HCT116 (cell line): ENCODE data around the gene KCNAB2. TPM values are rescaled to one million over a fixed set of nuclear protein-coding genes. Genes with fewer than 3 reads are reported as not detected.

ENCODE experiments used
- ATAC-seq: fragments of 200-7000 bp; cut with Tn5 transposase; 2 replicates; pipeline ENCODE4 v1.9.1; 2020; ENCODE audit warnings: mild to moderate bottlenecking, moderate library complexity
- BruUV-seq: library from RNA; stranded (reverse); fragments of 400-500 nt; replicated peaks from 2 replicates; lab custom pipeline; 2021; lab: Mats Ljungman, UMichigan
- CTCF ChIA-PET: fragments of 300-600 bp; sonication (Branson Sonifier 250); formaldehyde crosslinking; loops from one replicate; lab custom pipeline; 2021; ENCODE audit warnings: antibody characterized with exemption; lab: Charles Lee
- POLR2A ChIA-PET: fragments of 300-600, 350-600 bp; sonication (Branson Sonifier 250); formaldehyde crosslinking; loops from one replicate; lab custom pipeline; 2021; ENCODE audit warnings: antibody characterized with exemption; lab: Charles Lee
- RAD21 ChIA-PET, 2 experiments: fragments of 300-600 bp; sonication (Branson Sonifier 250); formaldehyde crosslinking; loops; one replicate each; lab custom pipeline; 2023; ENCODE audit warnings: low total read pairs in 2 of 2; ENCODE audit not compliant: uncharacterized antibody in 2 of 2, unreplicated experiment in 2 of 2, low non-redundant PET in 1 of 2; lab: Charles Lee
- DNase-seq: peaks from one replicate; pipeline ENCODE4 v3.0.0-alpha.2; 2010; ENCODE audit warnings: low read depth, low spot score
- H2AFZ ChIP-seq: fragments of 200-600 bp; shearing (Covaris generic), sonication (generic); 2 replicates; pipeline ENCODE4 v1.6.1; 2017; ENCODE audit warnings: low read depth, mixed run types, mixed read lengths, antibody characterized with exemption, low read length; ENCODE audit not compliant: poor library complexity, severe bottlenecking
- H3K27ac ChIP-seq: 2 replicates; pipeline ENCODE4 v1.5.1; 2012; ENCODE audit warnings: low read depth, low read length
- H3K27me3 ChIP-seq: fragments of 200-600 bp; sonication (generic); 2 replicates; pipeline ENCODE4 v1.6.1; 2016; ENCODE audit warnings: mixed run types, low read length, mixed read lengths; ENCODE audit not compliant: insufficient read depth
- H3K36me3 ChIP-seq, 2 experiments: fragments of 200-500 bp in 1 of 2; fragments of 200-600 bp in 1 of 2; sonication (Bioruptor generic) in 1 of 2; sonication (generic) in 1 of 2; 2 replicates each; pipeline versions ENCODE4 v1.5.1 to v1.6.1; 2014 to 2016; ENCODE audit warnings: low read length in 2 of 2, inconsistent platforms in 1 of 2, mixed read lengths in 1 of 2, mixed run types in 1 of 2; ENCODE audit not compliant: insufficient read depth in 2 of 2, control insufficient read depth in 1 of 2
- H3K4me1 ChIP-seq, 2 experiments: fragments of 200-600 bp in 1 of 2; sonication (generic) in 1 of 2; 2 replicates each; pipeline versions ENCODE4 v1.5.1 to v1.6.1; 2012 to 2017; ENCODE audit warnings: low read length in 2 of 2, inconsistent platforms in 1 of 2, mild to moderate bottlenecking in 1 of 2, mixed read lengths in 1 of 2, mixed run types in 1 of 2, moderate library complexity in 1 of 2; ENCODE audit not compliant: insufficient read depth in 2 of 2, control insufficient read depth in 1 of 2
- H3K4me2 ChIP-seq: fragments of 200-600 bp; sonication (generic); 2 replicates; pipeline ENCODE4 v1.6.1; 2017; ENCODE audit warnings: mixed run types, low read length, mixed read lengths
- H3K4me3 ChIP-seq, 2 experiments: fragments of 200-600 bp in 1 of 2; sonication (generic) in 1 of 2; replicated peaks in 1 of 2; 2 replicates each; pipeline ENCODE4 v1.5.1; 2011 to 2016; ENCODE audit warnings: low read length in 2 of 2, control low read depth in 1 of 2, low read depth in 1 of 2, mild to moderate bottlenecking in 1 of 2, mixed read lengths in 1 of 2, mixed run types in 1 of 2
- H3K79me2 ChIP-seq: fragments of 200-600 bp; sonication (generic); 2 replicates; pipeline ENCODE4 v1.6.1; 2017; ENCODE audit warnings: mild to moderate bottlenecking, mixed run types, low read length, moderate library complexity, mixed read lengths; ENCODE audit not compliant: insufficient read depth
- H3K9ac ChIP-seq: fragments of 200-600 bp; sonication (generic); 2 replicates; pipeline ENCODE4 v1.6.1; 2016; ENCODE audit warnings: low read length, mixed read lengths
- H3K9me2 ChIP-seq: fragments of 200-600 bp; sonication (generic), shearing (Covaris generic); 2 replicates; pipeline ENCODE4 v1.6.1; 2017; ENCODE audit warnings: mixed run types, mild to moderate bottlenecking, moderate library complexity; ENCODE audit not compliant: insufficient read depth
- H3K9me3 ChIP-seq, 2 experiments: fragments of 200-500 bp in 1 of 2; fragments of 200-600 bp in 1 of 2; sonication (Bioruptor generic) in 1 of 2; sonication (generic) in 1 of 2; 2 replicates each; pipeline ENCODE4 v1.6.1; 2014 to 2017; ENCODE audit warnings: low read length in 2 of 2, mixed read lengths in 2 of 2, inconsistent platforms in 1 of 2, low read depth in 1 of 2, mild to moderate bottlenecking in 1 of 2, mixed run types in 1 of 2, moderate library complexity in 1 of 2; ENCODE audit not compliant: control insufficient read depth in 1 of 2, insufficient read depth in 1 of 2
- H4K20me1 ChIP-seq: fragments of 200-600 bp; sonication (generic), shearing (Covaris generic); 2 replicates; pipeline ENCODE4 v1.6.1; 2017; ENCODE audit warnings: mixed run types, mild to moderate bottlenecking, moderate library complexity; ENCODE audit not compliant: insufficient read depth
- ATF3 ChIP-seq: IDR thresholded peaks from 2 replicates; pipeline ENCODE4 v1.6.1; 2012
- CTCF ChIP-seq, 3 experiments: fragments of 200-600 bp in 1 of 3; sonication (generic) in 1 of 3; IDR thresholded peaks in 2 of 3; conservative IDR thresholded peaks in 1 of 3; 2 replicates each; pipeline ENCODE4 v1.5.1; 2012 to 2017; ENCODE audit warnings: low read depth in 2 of 3, low read length in 2 of 3, antibody characterized with exemption in 1 of 3, borderline replicate concordance in 1 of 3, control low read depth in 1 of 3, mild to moderate bottlenecking in 1 of 3, mixed read lengths in 1 of 3, mixed run types in 1 of 3, moderate library complexity in 1 of 3; ENCODE audit not compliant: insufficient read depth in 1 of 3
- POLR2A ChIP-seq: IDR thresholded peaks from 2 replicates; pipeline ENCODE4 v1.7.0; 2011; ENCODE audit warnings: borderline replicate concordance; ENCODE audit not compliant: insufficient read depth, insufficient read length; ENCODE audit errors: extremely low read depth
- RAD21 ChIP-seq: IDR thresholded peaks from 2 replicates; pipeline ENCODE4 v1.6.1; 2012; ENCODE audit warnings: low read depth, mild to moderate bottlenecking
- SIN3A ChIP-seq: IDR thresholded peaks from 2 replicates; pipeline ENCODE4 v1.6.1; 2012; ENCODE audit warnings: low read depth
- SP1 ChIP-seq: IDR thresholded peaks from 2 replicates; pipeline ENCODE4 v1.6.1; 2012; ENCODE audit warnings: low read depth
- SRF ChIP-seq: IDR thresholded peaks from 2 replicates; pipeline ENCODE4 v1.6.1; 2012; ENCODE audit warnings: low read depth
- TCF7L2 ChIP-seq: IDR thresholded peaks from 2 replicates; pipeline ENCODE4 v1.7.0; 2011; ENCODE audit warnings: borderline replicate concordance, inconsistent platforms; ENCODE audit not compliant: insufficient read depth, insufficient read length; ENCODE audit errors: extremely low read depth
- ZFX ChIP-seq: fragments of 450-650 bp; IDR thresholded peaks from 2 replicates; pipeline ENCODE4 v1.6.1; 2017
- intact Hi-C: fragments of 100-400 bp; cut with micrococcal nuclease; formaldehyde crosslinking; loops from 2 replicates; pipeline ENCODE4 v1.10.0; 2022
- total RNA-seq: library from RNA; stranded (reverse); gene quantifications from one replicate; pipeline ENCODE4 v1.2.1, GENCODE V29; 2021; ENCODE audit not compliant: unreplicated experiment

Gene KCNAB2
- total RNA-seq, 1 experiment from 2014 or later = 18.1 TPM

- Histone ChIP-seq H3K9ac (no peak overlapping the region), H3K4me1 (peaks cover 7 to 9% of the 10 kb centered on the region in 2 experiments), H3K4me3 (no peak overlapping the region), H3K27ac (no peak overlapping the region), H3K79me2 (no peaks in the 10 kb centered on the region), H3K9me3 (no peaks in the 10 kb centered on the region), H3K9me2 (no peaks in the 10 kb centered on the region), H3K36me3 (no peaks in the 10 kb centered on the region), H4K20me1 (no peaks in the 10 kb centered on the region), H3K4me2 (no peak overlapping the region), H2AFZ (no peak overlapping the region)
- ChIA-PET CTCF (no interaction called here), POLR2A (no interaction called here), RAD21 (no interaction called here)
- no TSS peak for BruUV-seq
- DNase-seq = no peak
- ATAC-seq = no peak
- TF ChIP-seq SP1 = no peak
- TF ChIP-seq ATF3 = no peak
- TF ChIP-seq, all 23 proteins: peak for 0
- intact Hi-C loops = no loop called here
- no peaks in the 10 kb centered on the region for H3K27me3 ChIP-seq
Observed at GRCh38 chr1:6004412-6005123, 41.1 kb upstream of the KCNAB2 start.

- no TSS peak for BruUV-seq
- Histone ChIP-seq H3K79me2 (no peaks in the 10 kb centered on the region), H3K9me3 (no peaks in the 10 kb centered on the region), H2AFZ (no peak overlapping the region), H3K4me1 (peaks cover 7 to 9% of the 10 kb centered on the region in 2 experiments), H3K36me3 (no peaks in the 10 kb centered on the region), H3K9me2 (no peaks in the 10 kb centered on the region), H3K4me3 (no peak overlapping the region), H3K27ac (no peak overlapping the region)
- intact Hi-C loops = no loop called here
- no peak for ATAC-seq
- POLR2A ChIA-PET = no interaction called here
- DNase-seq = no peak
- CTCF ChIA-PET = no interaction called here
- RAD21 ChIA-PET = no interaction called here
- no peak for TF ChIP-seq SIN3A
- TF ChIP-seq CTCF (IDR thresholded peaks at IDR 0.05 in 2 of 3, conservative IDR thresholded peaks at IDR 0.05 in 1 of 3; ENCODE audit: borderline replicate concordance in 1 of 3, insufficient read depth in 1 of 3, low read depth in 2 of 3, low read length in 2 of 3) = no peak
- TF ChIP-seq ZFX = no peak
- no peak for TF ChIP-seq SRF
- TF ChIP-seq RAD21 = no peak
- no peak for TF ChIP-seq POLR2A
- TF ChIP-seq TCF7L2 = no peak
- TF ChIP-seq, all 23 proteins: peak for 0
- Histone ChIP-seq H3K27me3 (no peaks in the 10 kb centered on the region), H3K4me2 (no peak overlapping the region), H4K20me1 (no peaks in the 10 kb centered on the region), H3K9ac (no peak overlapping the region)
Observed at GRCh38 chr1:6005276-6005917, 40.3 kb upstream of the KCNAB2 start.
